HG02763 (cell line): Measurements from ENCODE around the gene TAF11L13.

Source experiments
- ATAC-seq: cut with Tn5 transposase; IDR thresholded peaks from one replicate; pipeline ENCODE4 v1.9.1; 2021; ENCODE audit warnings: mild to moderate bottlenecking, moderate library complexity; ENCODE audit not compliant: unreplicated experiment

TAF11L13 gene

GRCh38 chr5:17678751-17679324 is 47.0 kb downstream of the TAF11L13 start:
- no peak for ATAC-seq

DNA sequence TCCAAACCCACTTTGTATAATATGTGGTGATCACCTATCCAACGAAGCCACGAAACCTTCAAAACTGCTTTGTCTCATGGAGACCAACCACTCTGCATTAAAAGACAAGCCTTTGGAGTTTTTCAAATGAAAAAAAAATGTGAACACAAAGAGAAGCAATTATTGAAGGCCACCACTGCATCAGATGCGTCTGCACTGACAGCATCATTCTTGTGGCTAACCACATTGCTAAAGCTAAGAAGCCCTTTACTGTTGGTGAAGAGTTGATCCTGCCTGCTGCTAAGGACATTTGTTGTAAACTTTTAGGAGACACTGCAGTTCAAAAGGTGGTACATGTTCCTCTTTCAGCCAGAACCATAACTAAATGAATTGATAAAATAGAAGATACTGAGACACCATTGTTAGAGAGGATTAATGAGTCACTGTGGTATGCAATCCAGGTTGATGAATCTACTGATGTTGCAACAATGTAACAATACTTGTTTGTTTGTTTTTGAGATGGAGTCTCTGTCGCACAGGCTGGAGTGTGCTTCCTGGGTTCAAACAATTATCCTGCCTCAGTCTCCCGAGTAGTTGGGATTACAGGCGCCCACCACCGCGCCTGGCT is 47.8 kb downstream of the TAF11L13 start:
- ATAC-seq, result no peak

DNA sequence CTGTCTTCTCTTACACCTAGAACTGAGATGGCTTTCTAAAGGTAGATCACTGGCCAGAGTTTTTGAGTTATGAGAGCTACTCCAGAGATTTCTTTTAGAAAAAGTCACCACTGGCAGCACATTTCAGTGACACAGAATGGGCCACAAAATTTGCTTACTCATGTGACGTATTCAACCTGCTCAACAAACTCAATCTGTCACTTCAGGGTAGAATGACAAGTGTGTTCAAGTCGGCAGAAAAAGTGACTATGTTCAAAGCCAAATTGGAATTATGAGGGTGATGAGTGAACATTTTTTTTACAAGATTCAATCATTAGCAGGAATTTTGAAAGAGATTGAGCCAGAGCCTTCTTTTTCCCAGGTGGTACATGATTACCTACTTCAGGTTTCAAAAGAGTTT is 48.8 kb downstream of the TAF11L13 start:
- no peak for ATAC-seq
